HepG2 (cell line): ENCODE measurements around the gene DPP8. TPM values are rescaled to one million over a fixed set of nuclear protein-coding genes. Genes with fewer than 3 reads are reported as not detected.

ENCODE experiments used
- ATAC-seq: fragments of 200-7000 bp; cut with Tn5 transposase; 3 replicates; pipeline ENCODE4 v1.9.1; 2020; ENCODE audit warnings: mild to moderate bottlenecking, moderate library complexity
- BruUV-seq: library from RNA; stranded (reverse); fragments of 400-500 nt; replicated peaks from 2 replicates; lab custom pipeline; 2021; lab: Mats Ljungman, UMichigan
- CTCF ChIA-PET: fragments of 300-600 bp; formaldehyde crosslinking; extraction: SDS; loops from one replicate; lab custom pipeline; 2021; ENCODE audit warnings: low total read pairs, inconsistent platforms, low intra/inter-chr PET ratio; lab: Yijun Ruan, JAX
- POLR2A ChIA-PET: fragments of 350-600 bp; sonication (Branson Sonifier 250); formaldehyde crosslinking; loops from one replicate; lab custom pipeline; 2020; ENCODE audit warnings: antibody characterized with exemption, inconsistent platforms; lab: Yijun Ruan, JAX
- DNase-seq: peaks from one replicate; pipeline ENCODE4 v3.0.0-alpha.2; 2015; ENCODE audit warnings: low spot score
- FAIRE-seq: peaks from 3 replicates; lab custom pipeline; 2011; peaks lifted over from hg19 to GRCh38; lab: Jason Lieb, UNC
- H2AFZ ChIP-seq: one replicate; pipeline ENCODE4 v1.6.1; 2011; ENCODE audit warnings: low read length, inconsistent platforms
- H3K27ac ChIP-seq: fragments of 300-600 bp; 3 replicates; pipeline ENCODE4 v1.8.0; 2011; ENCODE audit warnings: mixed run types, mild to moderate bottlenecking, mixed read lengths, low read length, inconsistent platforms; ENCODE audit not compliant: insufficient read depth; ENCODE audit errors: extremely low read length
- H3K27me3 ChIP-seq, 2 experiments: fragments of 200-600 bp in 1 of 2; 2 replicates in 1 of 2; 3 replicates in 1 of 2; pipeline versions ENCODE4 v1.6.0 to v1.8.0; 2011; ENCODE audit warnings: low read length in 2 of 2, mild to moderate bottlenecking in 2 of 2, moderate library complexity in 2 of 2, inconsistent platforms in 1 of 2; ENCODE audit not compliant: insufficient read depth in 2 of 2, control insufficient read depth in 1 of 2
- H3K36me3 ChIP-seq, 2 experiments: fragments of 200-600 bp in 1 of 2; replicated peaks in 1 of 2; 2 replicates in 1 of 2; 3 replicates in 1 of 2; pipeline versions ENCODE4 v1.5.1 to v1.8.0; 2011; ENCODE audit warnings: low read length in 2 of 2, inconsistent platforms in 1 of 2; ENCODE audit not compliant: insufficient read depth in 2 of 2, control insufficient read depth in 1 of 2
- H3K4me1 ChIP-seq: 2 replicates; pipeline ENCODE4 v1.5.1; 2012; ENCODE audit warnings: low read length, inconsistent platforms; ENCODE audit not compliant: insufficient read depth
- H3K4me2 ChIP-seq: 2 replicates; pipeline ENCODE4 v1.6.0; 2011; ENCODE audit warnings: low read depth, low read length, inconsistent platforms
- H3K4me3 ChIP-seq, 3 experiments: fragments of 200-600 bp in 1 of 3; sonication (generic), shearing (Covaris generic) in 1 of 3; replicated peaks in 1 of 3; 2 replicates each; pipeline ENCODE4 v1.5.1; 2011 to 2016; ENCODE audit warnings: low read length in 3 of 3, inconsistent platforms in 2 of 3, low read depth in 2 of 3, mild to moderate bottlenecking in 2 of 3, control low read depth in 1 of 3, mixed read lengths in 1 of 3; ENCODE audit not compliant: insufficient read depth in 1 of 3
- H3K79me2 ChIP-seq: one replicate; pipeline ENCODE4 v1.6.1; 2011; ENCODE audit warnings: low read length, inconsistent platforms; ENCODE audit not compliant: insufficient read depth
- H3K9ac ChIP-seq: 2 replicates; pipeline ENCODE4 v1.6.0; 2011; ENCODE audit warnings: mild to moderate bottlenecking, low read depth, low read length, inconsistent platforms; ENCODE audit not compliant: insufficient read depth
- H3K9me3 ChIP-seq: 2 replicates; pipeline ENCODE4 v1.5.1; 2012; ENCODE audit warnings: mild to moderate bottlenecking, low read length
- H4K20me1 ChIP-seq: 2 replicates; pipeline ENCODE4 v1.6.0; 2011; ENCODE audit warnings: inconsistent platforms, mild to moderate bottlenecking, low read length, moderate library complexity; ENCODE audit not compliant: insufficient read depth
- ARHGAP35 ChIP-seq: sonication (generic); formaldehyde crosslinking; IDR thresholded peaks from 2 replicates; pipeline ENCODE4 v1.9.0; 2022; ENCODE audit warnings: mild to moderate bottlenecking, inconsistent platforms, moderate library complexity, missing genetic modification reagents, borderline replicate concordance
- CREB3 ChIP-seq: sonication (generic); formaldehyde crosslinking; IDR thresholded peaks from 2 replicates; pipeline ENCODE4 v1.5.0; 2020; ENCODE audit warnings: missing genetic modification reagents
- HBP1 ChIP-seq: IDR thresholded peaks from 2 replicates; pipeline ENCODE4 v1.6.1; 2016; ENCODE audit warnings: low read depth, control low read depth
- KLF12 ChIP-seq: sonication (generic); formaldehyde crosslinking; IDR thresholded peaks from 2 replicates; pipeline ENCODE4 v1.4.0; 2020; ENCODE audit warnings: missing genetic modification reagents, borderline replicate concordance
- KLF13 ChIP-seq: sonication (generic); formaldehyde crosslinking; IDR thresholded peaks from 2 replicates; pipeline ENCODE4 v1.4.0; 2020; ENCODE audit warnings: mild to moderate bottlenecking, missing genetic modification reagents
- POLR2AphosphoS2 ChIP-seq: IDR thresholded peaks from 2 replicates; pipeline ENCODE4 v1.6.1; 2011; ENCODE audit warnings: low read depth, low read length, improper control_type of control experiment
- RARA ChIP-seq: IDR thresholded peaks from 2 replicates; pipeline ENCODE4 v1.6.1; 2016; ENCODE audit warnings: missing genetic modification reagents, missing compliant biosample characterization
- SRY ChIP-seq: sonication (generic); formaldehyde crosslinking; IDR thresholded peaks from 2 replicates; pipeline ENCODE4 v1.8.0; 2022; ENCODE audit warnings: mild to moderate bottlenecking, missing genetic modification reagents
- SSRP1 ChIP-seq: IDR thresholded peaks from 2 replicates; pipeline ENCODE4 v1.6.1; 2016; ENCODE audit warnings: control low read depth
- ZBTB20 ChIP-seq: sonication (generic); formaldehyde crosslinking; IDR thresholded peaks from 2 replicates; pipeline ENCODE4 v1.8.1; 2023; ENCODE audit warnings: missing genetic modification reagents, low read depth, mild to moderate bottlenecking, borderline replicate concordance
- ZGPAT ChIP-seq: IDR thresholded peaks from 2 replicates; pipeline ENCODE4 v1.6.1; 2016; ENCODE audit warnings: mild to moderate bottlenecking
- WGBS: methylation state at CpG from one replicate; pipeline ENCODE4 v1.1.6; 2017; ENCODE audit warnings: low lambda C conversion rate; 5-methylcytosine and 5-hydroxymethylcytosine counted together
- in situ Hi-C: cut with HindIII; loops from 2 replicates; pipeline ENCODE4 v1.10.0; 2017; ENCODE audit warnings: low pct_unique_long_range_greater_than_20kb; ENCODE audit not compliant: extremely low pct_ligation_motif_present
- intact Hi-C: fragments of 100-400 bp; cut with micrococcal nuclease; formaldehyde crosslinking; loops from one replicate; pipeline ENCODE4 v1.10.0; 2022; ENCODE audit not compliant: unreplicated experiment
- polyA plus RNA-seq, 8 experiments: library from polyadenylated mRNA; depleted of rRNA in 3 of 8; stranded (reverse) in 7 of 8; unstranded in 1 of 8; fragments of >200 nt; fragmentation: Illumina TruSeq in 4 of 8; extraction: Trizol in 4 of 8; gene quantifications; 2 replicates each; pipeline versions ENCODE4 v1.2.1 to v1.2.3, GENCODE V29; 2011 to 2016; ENCODE audit warnings: low read depth in 4 of 8, missing spikeins in 1 of 8, mixed read lengths in 1 of 8; ENCODE audit not compliant: insufficient read depth in 1 of 8
- total RNA-seq, 5 experiments: library from RNA; depleted of rRNA; stranded (reverse); fragments of >200 nt; fragmentation: Illumina TruSeq; extraction: Trizol; gene quantifications; 2 replicates each; pipeline ENCODE4 v1.2.3, GENCODE V29; 2016; ENCODE audit warnings: low read depth in 1 of 5

DPP8 gene
- total and polyA plus RNA-seq, 2 of the 13 experiments (the other 11 are each of a cell fraction or from before 2014, with no cell fraction given): 18.0 to 26.3 TPM

- BruUV-seq: no TSS peak
- no peak overlapping the region for H2AFZ ChIP-seq
- TF ChIP-seq ZGPAT (CRISPR knock-in tag): no peak
- TF ChIP-seq KLF12 (CRISPR knock-in tag): no peak
- no peak for TF ChIP-seq KLF13 (CRISPR knock-in tag)
- TF ChIP-seq ZBTB20 (CRISPR knock-in tag): no peak
- TF ChIP-seq POLR2AphosphoS2: no peak
- no peak for TF ChIP-seq SRY
- no peak for TF ChIP-seq CREB3 (CRISPR knock-in tag)
- TF ChIP-seq ARHGAP35 (CRISPR knock-in tag): no peak
- no peak for TF ChIP-seq HBP1 (CRISPR knock-in tag)
- no peak for TF ChIP-seq SSRP1 (CRISPR knock-in tag)
- no peak for TF ChIP-seq RARA (CRISPR knock-in tag)
- TF ChIP-seq, all 625 proteins: peak for 0
- DNase-seq (no peak), ATAC-seq (no peak), FAIRE-seq (no peak)
- H3K79me2 ChIP-seq: no peaks in the 10 kb centered on the region
- H3K4me1 ChIP-seq: peaks cover 25% of the 10 kb centered on the region
- H4K20me1 ChIP-seq: no peaks in the 10 kb centered on the region
- ChIA-PET CTCF (no interaction called here), POLR2A (no interaction called here)
- no peak overlapping the region for H3K4me2 ChIP-seq
- H3K9me3 ChIP-seq: no peaks in the 10 kb centered on the region
- in situ Hi-C loops (no loop called here), intact Hi-C loops (no loop called here)
- H3K27me3 ChIP-seq: peaks cover 0 to 18% of the 10 kb centered on the region in 2 experiments; a peak in 2 of 5 replicates
- no peaks in the 10 kb centered on the region for H3K36me3 ChIP-seq
- no peak overlapping the region for H3K27ac ChIP-seq
- 31% methylated on average over 4 of the region's 4 CpGs for WGBS
- H3K9ac ChIP-seq: no peak overlapping the region
- H3K4me3 ChIP-seq: no peak overlapping the region
Measured at GRCh38 chr15:65402961-65403360, 114.5 kb downstream of the DPP8 start.
